ENCODE results near the gene INF2. TPM values are rescaled to one million over a fixed set of nuclear protein-coding genes. Genes with fewer than 3 reads are reported as not detected.

The INF2 gene
- total and polyA plus RNA-seq, 2 donors (not counting 3 experiments of a cell fraction or from before 2014, with no cell fraction given) = 55.3 to 124 TPM

GRCh38 chr14:104665114-104665656 lies 24.2 kb upstream of the INF2 start:
- intact Hi-C loops (cut with micrococcal nuclease) = loop anchor here (1.0 to 2.0 kb wide), 3 partner anchors 12 to 43 kb away; partner anchors contain the start of gene INF2
- POLR2A ChIA-PET = interaction anchor here (0.6 to 1.0 kb wide), 2 partner anchors 16 to 29 kb away, joined by 3 to 4 read pairs; no protein-coding TSS in a partner anchor
- Histone ChIP-seq H3K27me3 (ENCODE audit: control insufficient read depth in 2 of 2, insufficient read depth in 2 of 2, low read length in 2 of 2) (no peaks in the 10 kb centered on the region), H3K4me1 (ENCODE audit: control insufficient read depth, extremely low read depth, insufficient read depth, low read length) (peaks cover 4% of the 10 kb centered on the region), H3K27ac (ENCODE audit: insufficient read depth, low read depth, low read length) (no peak overlapping the region), H3K36me3 (ENCODE audit: control insufficient read depth in 2 of 2, extremely low read depth in 1 of 2, insufficient read depth in 2 of 2, low read length in 2 of 2) (no peaks in the 10 kb centered on the region), H3K79me2 (ENCODE audit: control insufficient read depth, insufficient read depth, low read length) (no peaks in the 10 kb centered on the region), H3K9ac (replicated peaks; ENCODE audit: extremely low read depth, insufficient read depth, low read length) (no peak overlapping the region), H3K9me3 (replicated peaks; ENCODE audit: control insufficient read depth, insufficient read depth, low read length) (no peaks in the 10 kb centered on the region), H4K20me1 (replicated peaks; ENCODE audit: control insufficient read depth, extremely low read depth, insufficient read depth, low read length) (no peaks in the 10 kb centered on the region), H3K9me1 (replicated peaks; ENCODE audit: control insufficient read depth, extremely low read depth, insufficient read depth, low read length) (no peaks in the 10 kb centered on the region), H3K4me3 (replicated peaks in 1 of 3; ENCODE audit: insufficient read depth in 1 of 3, low read depth in 1 of 3, low read length in 3 of 3) (no peak overlapping the region), H2AFZ (ENCODE audit: low read depth, low read length) (peak overlapping the region; percentile 60), H3K4me2 (ENCODE audit: insufficient read depth, low read length) (no peak overlapping the region)
- DNase-seq (ENCODE audit: low read depth, low spot score) = no peak
- peak; percentile 81 for FAIRE-seq
- CTCF ChIA-PET = interaction anchor here (0.7 to 2.2 kb wide), 13 partner anchors 10 to 587 kb away, joined by 3 to 30 read pairs (median 8); no protein-coding TSS in a partner anchor
- TF ChIP-seq POLR2AphosphoS5 (IDR thresholded peaks at IDR 0.05; ENCODE audit: insufficient read depth, low read depth, low read length) = no peak
- no peak for TF ChIP-seq JUN (IDR thresholded peaks at IDR 0.05; ENCODE audit: borderline replicate concordance, insufficient read depth, insufficient read length, low read depth)
- no peak for TF ChIP-seq CTCF (IDR thresholded peaks at IDR 0.05; ENCODE audit: extremely low read depth in 1 of 2, insufficient read depth in 1 of 2, low read depth in 1 of 2, low read length in 2 of 2)
- TF ChIP-seq, protein P1, sequence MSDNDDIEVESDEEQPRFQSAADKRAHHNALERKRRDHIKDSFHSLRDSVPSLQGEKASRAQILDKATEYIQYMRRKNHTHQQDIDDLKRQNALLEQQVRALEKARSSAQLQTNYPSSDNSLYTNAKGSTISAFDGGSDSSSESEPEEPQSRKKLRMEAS (IDR thresholded peaks at IDR 0.05; ENCODE audit: insufficient read depth, insufficient read length) = no peak
- TF ChIP-seq MYC (IDR thresholded peaks at IDR 0.05; ENCODE audit: low read depth, low read length) = no peak
- no peak for TF ChIP-seq GATA2 (IDR thresholded peaks at IDR 0.05; ENCODE audit: insufficient read depth, insufficient read length, low read depth, low read length)
- TF ChIP-seq EZH2 (IDR thresholded peaks at IDR 0.05; ENCODE audit: borderline replicate concordance, low read depth, low read length, severe bottlenecking) = no peak
- no peak for TF ChIP-seq POLR2A (IDR thresholded peaks at IDR 0.05; ENCODE audit: low read depth, low read length)
- TF ChIP-seq FOS (IDR thresholded peaks at IDR 0.05; ENCODE audit: borderline replicate concordance, insufficient read depth, low read length) = no peak
- BruUV-seq (replicated peaks) = no TSS peak
- dilution Hi-C loops (cut with MboI; ENCODE audit: extremely low pct_ligation_motif_present, low sequenced_read_pairs) = no loop called here

Data from endothelial cell of umbilical vein (primary cell).